ENCODE results near the gene CABLES1.
"Not testable (repeated sequence)": the region's sequence is repeated elsewhere in the genome, so short reads cannot be mapped to it uniquely, and the experiment has no call there.

CABLES1 gene

DNA sequence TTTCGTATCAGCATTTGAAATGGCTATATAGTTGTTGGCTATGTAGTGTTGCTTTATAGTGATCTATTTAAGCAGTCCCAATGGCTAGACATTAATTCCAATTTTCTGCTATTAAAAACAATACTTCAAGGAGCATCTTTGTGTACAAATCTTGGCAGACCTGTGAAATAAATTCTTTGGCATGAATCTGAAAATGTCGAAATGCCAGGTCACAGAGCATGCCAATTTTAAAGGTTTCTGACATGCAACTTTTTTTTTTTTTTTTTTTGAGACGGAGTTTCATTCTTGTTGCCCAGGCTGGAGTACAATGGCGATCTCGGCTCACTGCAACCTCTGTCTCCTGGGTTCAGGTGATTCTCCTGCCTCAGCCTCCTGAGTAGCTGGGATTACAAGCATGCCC is 26.8 kb upstream of the CABLES1 start:
- TF ChIP-seq CTCF (conservative IDR thresholded peaks at IDR 0.05; ENCODE audit: low read depth): no peak
- peak overlapping the region; percentile 62 for H3K27ac ChIP-seq
- ChIA-PET CTCF (interaction anchor here (0.8 kb wide), 1 partner anchor 23 kb away, joined by 3 read pairs; no protein-coding TSS in a partner anchor), POLR2A (ENCODE audit: low non-redundant PET) (no interaction called here)
- DNase-seq (ENCODE audit: low spot score): no peak

DNA sequence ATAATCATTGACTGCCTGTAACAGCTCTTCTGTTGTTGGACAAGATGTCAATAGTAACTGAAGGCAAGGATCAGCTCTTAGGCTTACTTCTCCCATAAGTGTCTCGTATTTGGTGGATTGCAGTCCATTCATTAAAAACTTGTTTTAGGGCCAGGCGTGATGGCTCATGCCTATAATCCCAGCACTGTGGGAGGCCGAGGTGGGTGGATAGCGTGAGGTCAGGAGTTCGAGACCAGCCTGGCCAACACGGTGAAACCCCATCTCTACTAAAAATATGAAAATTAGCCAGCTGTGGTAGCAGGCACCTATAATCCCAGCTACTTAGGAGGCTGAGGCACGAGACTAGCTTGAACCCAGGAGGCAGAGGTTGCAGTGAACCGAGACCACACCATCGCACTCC is 26.1 kb upstream of the CABLES1 start:
- POLR2A ChIA-PET (ENCODE audit: low non-redundant PET); DNase-seq (ENCODE audit: low spot score): not testable (repeated sequence)
- CTCF ChIA-PET: interaction anchor here (0.8 kb wide), 1 partner anchor 23 kb away, joined by 3 read pairs; no protein-coding TSS in a partner anchor
- peak overlapping the region; percentile 62 for H3K27ac ChIP-seq

GRCh38 chr18:23113576-23113975 is 21.7 kb upstream of the CABLES1 start:
- TF ChIP-seq CTCF (conservative IDR thresholded peaks at IDR 0.05; ENCODE audit: low read depth): no peak
- no peak overlapping the region for H3K27ac ChIP-seq
- ChIA-PET POLR2A (ENCODE audit: low non-redundant PET) (no interaction called here), CTCF (no interaction called here)
- no peak for DNase-seq (ENCODE audit: low spot score)

GRCh38 chr18:23114171-23114881 is 21.0 kb upstream of the CABLES1 start:
- no peak overlapping the region for H3K27ac ChIP-seq
- ChIA-PET CTCF (no interaction called here), POLR2A (ENCODE audit: low non-redundant PET) (no interaction called here)
- DNase-seq (ENCODE audit: low spot score): no peak
- TF ChIP-seq CTCF (conservative IDR thresholded peaks at IDR 0.05; ENCODE audit: low read depth): no peak

DNA sequence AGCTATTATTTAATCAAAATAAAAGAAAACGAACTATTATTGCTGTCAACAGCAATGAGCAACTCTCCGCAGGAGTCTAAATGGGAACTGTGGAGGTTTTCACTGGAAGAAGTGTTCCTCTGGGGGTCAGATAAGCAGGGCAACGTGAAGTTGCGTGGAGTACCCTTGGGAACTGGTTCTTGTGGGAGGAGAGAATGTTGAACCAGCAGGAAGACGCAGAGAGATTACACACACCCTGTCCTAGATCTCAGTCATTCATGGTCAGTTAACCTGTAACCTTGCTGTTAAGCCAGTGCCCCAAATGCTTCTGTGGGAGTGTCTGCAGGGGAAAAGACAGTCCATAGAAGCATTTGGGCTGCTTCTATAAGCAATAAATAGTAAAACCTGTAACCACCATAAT is 20.4 kb upstream of the CABLES1 start:
- no peak for DNase-seq (ENCODE audit: low spot score)
- CTCF ChIA-PET: no interaction called here
- TF ChIP-seq CTCF (conservative IDR thresholded peaks at IDR 0.05; ENCODE audit: low read depth): no peak
- no peak overlapping the region for H3K27ac ChIP-seq
- POLR2A ChIA-PET (ENCODE audit: low non-redundant PET): no interaction called here

DNA sequence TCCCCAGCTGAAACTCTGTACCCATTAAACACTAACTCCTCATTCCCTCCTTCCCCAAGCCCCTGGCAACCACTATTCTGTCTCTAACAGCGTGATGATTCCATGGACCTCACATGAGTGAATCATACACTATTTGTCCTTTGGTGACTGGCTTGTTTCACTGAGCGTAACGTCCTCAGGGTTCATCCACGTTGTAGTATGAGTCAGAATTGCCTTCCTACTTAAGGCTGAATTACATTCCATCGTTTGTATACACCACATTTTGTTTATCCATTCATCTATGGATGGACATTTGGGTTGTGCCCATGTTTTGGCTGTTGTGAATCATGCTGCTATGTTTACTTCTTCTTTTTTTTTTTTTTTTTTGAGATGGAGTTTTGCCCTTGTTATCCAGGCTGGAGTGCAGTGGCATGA is 19.6 kb upstream of the CABLES1 start:
- no peak for TF ChIP-seq CTCF (conservative IDR thresholded peaks at IDR 0.05; ENCODE audit: low read depth)
- POLR2A ChIA-PET (ENCODE audit: low non-redundant PET): no interaction called here
- peak; percentile 28 for DNase-seq (ENCODE audit: low spot score)
- CTCF ChIA-PET: no interaction called here
- H3K27ac ChIP-seq: no peak overlapping the region

GRCh38 chr18:23121133-23121532 is 14.2 kb upstream of the CABLES1 start:
- DNase-seq (ENCODE audit: low spot score): no peak
- CTCF ChIA-PET: no interaction called here
- no peak overlapping the region for H3K27ac ChIP-seq
- POLR2A ChIA-PET (ENCODE audit: low non-redundant PET): no interaction called here
- TF ChIP-seq CTCF (conservative IDR thresholded peaks at IDR 0.05; ENCODE audit: low read depth): no peak
